Uterus (tissue), 4 donors: ENCODE results near the gene LIME1. TPM values are rescaled to one million over a fixed set of nuclear protein-coding genes. Genes with fewer than 3 reads are reported as not detected.
A peak's percentile ranks its signal among the peaks of the same experiment; 100 is the strongest.

Source experiments
- DNase-seq, 2 donors: peaks; one replicate each; pipeline ENCODE4 v3.0.0-alpha.2; 2019 to 2020
- H3K27ac ChIP-seq, 2 donors: fragments of 200-600 bp; sonication (generic); 1 replicate in 1 of 2; 2 replicates in 1 of 2; pipeline ENCODE4 v1.5.1; 2016 to 2018
- H3K27me3 ChIP-seq, 2 donors: fragments of 200-600 bp; sonication (generic); one replicate each; pipeline ENCODE4 v1.5.1; 2018 to 2019; ENCODE audit warnings: control low read depth in 1 of 2
- H3K36me3 ChIP-seq, 2 donors: fragments of 200-600 bp; sonication (generic); one replicate each; pipeline ENCODE4 v1.5.1; 2019; ENCODE audit warnings: control low read depth in 1 of 2
- H3K4me1 ChIP-seq, 2 donors: fragments of 200-600 bp; sonication (generic); one replicate each; pipeline ENCODE4 v1.5.1; 2018 to 2019; ENCODE audit warnings: control low read depth in 1 of 2
- H3K4me3 ChIP-seq, 2 donors: fragments of 200-600 bp; sonication (generic); 1 replicate in 1 of 2; 2 replicates in 1 of 2; pipeline ENCODE4 v1.5.1; 2018 to 2019; ENCODE audit warnings: mild to moderate bottlenecking in 1 of 2
- H3K9me3 ChIP-seq, 2 donors: fragments of 200-600 bp; sonication (generic); one replicate each; pipeline ENCODE4 v1.5.1; 2019; ENCODE audit warnings: control low read depth in 1 of 2
- CTCF ChIP-seq, 4 experiments: fragments of 200-600 bp in 2 of 4; fragments of 450-650 bp in 2 of 4; sonication (generic) in 2 of 4; IDR thresholded peaks; one replicate each; pipeline ENCODE4 v1.5.1; 2016 to 2019; ENCODE audit warnings: antibody characterized with exemption in 4 of 4, mild to moderate bottlenecking in 2 of 4, moderate library complexity in 1 of 4
- POLR2A ChIP-seq, 2 donors: fragments of 450-650 bp; IDR thresholded peaks; one replicate each; pipeline ENCODE4 v1.6.1; 2016; ENCODE audit warnings: antibody characterized with exemption in 2 of 2, mild to moderate bottlenecking in 1 of 2, moderate library complexity in 1 of 2
- intact Hi-C: fragments of 100-400 bp; cut with DNase I; formaldehyde crosslinking; loops from one replicate; pipeline ENCODE4 v1.15.1; 2023; ENCODE audit warnings: low total_unique reads
- total RNA-seq, 4 donors: library from RNA; depleted of rRNA in 3 of 4; stranded (reverse); fragments of >200 nt in 3 of 4; gene quantifications; one replicate each; pipeline versions ENCODE4 v1.1.0 to v1.2.4, GENCODE V29; 2014 to 2023
- donor health status: DM: yes; HTN: yes; CAD: no.

Gene LIME1
- total RNA-seq, 4 donors from 2014 or later, result 2.6 to 10.5 (median 8.4) TPM

GRCh38 chr20:63737945-63738686 lies 1.7 kb downstream of the LIME1 start:
- Histone ChIP-seq H3K4me1 (peaks cover 0 to 30% of the 10 kb centered on the region in 2 donors), H3K27ac (peak overlapping the region in 1 of 2 donors; percentile 94), H3K27me3 (no peaks in the 10 kb centered on the region), H3K4me3 (no peak overlapping the region), H3K36me3 (no peaks in the 10 kb centered on the region), H3K9me3 (no peaks in the 10 kb centered on the region)
- TF ChIP-seq CTCF (IDR thresholded peaks at IDR 0.05) (no peak), POLR2A (IDR thresholded peaks at IDR 0.05) (no peak)
- peak in 1 of 2 donors; percentile 35 for DNase-seq
- intact Hi-C loops, result no loop called here

- H3K36me3 ChIP-seq, result no peaks in the 10 kb centered on the region
- TF ChIP-seq POLR2A (IDR thresholded peaks at IDR 0.05) (no peak), CTCF (IDR thresholded peaks at IDR 0.05) (no peak)
- no peaks in the 10 kb centered on the region for H3K9me3 ChIP-seq
- H3K27me3 ChIP-seq, result no peaks in the 10 kb centered on the region
- peak; percentile 57 to 68 for DNase-seq
- H3K4me1 ChIP-seq, result peaks cover 0 to 30% of the 10 kb centered on the region in 2 donors
- peak overlapping the region; percentile 30 to 47 for H3K4me3 ChIP-seq
- intact Hi-C loops, result no loop called here
- H3K27ac ChIP-seq, result peak overlapping the region; percentile 84 to 94
Observed at GRCh38 chr20:63738687-63739129, 2.2 kb downstream of the LIME1 start.

GRCh38 chr20:63739130-63740069 lies 2.9 kb downstream of the LIME1 start, which contains the start of gene SLC2A4RG:
Gene SLC2A4RG, plus strand, starts transcription at chr20:63739776. Its CDS starts 137 bp downstream, at chr20:63739913.
- Histone ChIP-seq H3K27ac (peak within 1 kb of the TSS; percentile 88 to 94), H3K36me3 (no peaks in the 10 kb centered on the region), H3K27me3 (no peaks in the 10 kb centered on the region), H3K4me3 (peak within 1 kb of the TSS; percentile 55 to 77), H3K9me3 (no peaks in the 10 kb centered on the region), H3K4me1 (peaks cover 0 to 30% of the 10 kb centered on the region in 2 donors)
- TF ChIP-seq POLR2A (IDR thresholded peaks at IDR 0.05) (no peak), CTCF (IDR thresholded peaks at IDR 0.05) (no peak)
- intact Hi-C loops, result no loop called here
- peak; percentile 72 to 85 for DNase-seq

GRCh38 chr20:63740070-63740626 lies 3.7 kb downstream of the LIME1 start:
- Histone ChIP-seq H3K36me3 (no peaks in the 10 kb centered on the region), H3K9me3 (no peaks in the 10 kb centered on the region), H3K4me3 (peak overlapping the region; percentile 55 to 77), H3K4me1 (peaks cover 0 to 30% of the 10 kb centered on the region in 2 donors), H3K27me3 (no peaks in the 10 kb centered on the region), H3K27ac (peak overlapping the region; percentile 88 to 92)
- no peak for TF ChIP-seq CTCF (IDR thresholded peaks at IDR 0.05)
- TF ChIP-seq POLR2A (IDR thresholded peaks at IDR 0.05), result no peak
- intact Hi-C loops, result no loop called here
- DNase-seq, result peak; percentile 43 to 75
